ENCODE results near the gene POP7.

POP7 gene

DNA sequence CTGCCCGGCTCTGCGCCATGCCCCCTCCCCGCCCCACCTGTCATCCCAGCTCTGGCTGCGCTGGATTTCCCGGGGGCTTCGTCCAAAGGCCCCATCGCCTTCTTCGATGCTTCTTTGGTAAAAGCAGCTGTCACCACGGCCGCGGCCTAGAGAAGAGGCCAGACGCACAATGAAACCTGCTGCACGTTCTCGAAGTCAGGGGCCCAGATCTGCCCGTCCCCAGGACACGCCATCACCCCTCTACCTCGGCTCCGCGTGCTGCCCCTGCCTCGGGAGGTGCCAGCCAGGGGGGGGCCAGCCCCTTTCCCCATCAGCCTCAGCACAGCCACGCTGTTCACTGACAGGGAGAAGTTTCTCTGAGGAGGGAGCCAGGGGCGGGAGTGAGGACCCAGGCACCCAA is 18.7 kb upstream of the POP7 start:
- TF ChIP-seq, protein P1, sequence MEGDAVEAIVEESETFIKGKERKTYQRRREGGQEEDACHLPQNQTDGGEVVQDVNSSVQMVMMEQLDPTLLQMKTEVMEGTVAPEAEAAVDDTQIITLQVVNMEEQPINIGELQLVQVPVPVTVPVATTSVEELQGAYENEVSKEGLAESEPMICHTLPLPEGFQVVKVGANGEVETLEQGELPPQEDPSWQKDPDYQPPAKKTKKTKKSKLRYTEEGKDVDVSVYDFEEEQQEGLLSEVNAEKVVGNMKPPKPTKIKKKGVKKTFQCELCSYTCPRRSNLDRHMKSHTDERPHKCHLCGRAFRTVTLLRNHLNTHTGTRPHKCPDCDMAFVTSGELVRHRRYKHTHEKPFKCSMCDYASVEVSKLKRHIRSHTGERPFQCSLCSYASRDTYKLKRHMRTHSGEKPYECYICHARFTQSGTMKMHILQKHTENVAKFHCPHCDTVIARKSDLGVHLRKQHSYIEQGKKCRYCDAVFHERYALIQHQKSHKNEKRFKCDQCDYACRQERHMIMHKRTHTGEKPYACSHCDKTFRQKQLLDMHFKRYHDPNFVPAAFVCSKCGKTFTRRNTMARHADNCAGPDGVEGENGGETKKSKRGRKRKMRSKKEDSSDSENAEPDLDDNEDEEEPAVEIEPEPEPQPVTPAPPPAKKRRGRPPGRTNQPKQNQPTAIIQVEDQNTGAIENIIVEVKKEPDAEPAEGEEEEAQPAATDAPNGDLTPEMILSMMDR (IDR thresholded peaks at IDR 0.05; ENCODE audit: extremely low read depth, insufficient read depth, missing control alignments): no peak
- in situ Hi-C loops (cut with MboI; ENCODE audit: low pct_unique_long_range_greater_than_20kb, low sequenced_read_pairs, unreplicated experiment): no loop called here
- DNase-seq (ENCODE audit: low spot score): no peak

DNA sequence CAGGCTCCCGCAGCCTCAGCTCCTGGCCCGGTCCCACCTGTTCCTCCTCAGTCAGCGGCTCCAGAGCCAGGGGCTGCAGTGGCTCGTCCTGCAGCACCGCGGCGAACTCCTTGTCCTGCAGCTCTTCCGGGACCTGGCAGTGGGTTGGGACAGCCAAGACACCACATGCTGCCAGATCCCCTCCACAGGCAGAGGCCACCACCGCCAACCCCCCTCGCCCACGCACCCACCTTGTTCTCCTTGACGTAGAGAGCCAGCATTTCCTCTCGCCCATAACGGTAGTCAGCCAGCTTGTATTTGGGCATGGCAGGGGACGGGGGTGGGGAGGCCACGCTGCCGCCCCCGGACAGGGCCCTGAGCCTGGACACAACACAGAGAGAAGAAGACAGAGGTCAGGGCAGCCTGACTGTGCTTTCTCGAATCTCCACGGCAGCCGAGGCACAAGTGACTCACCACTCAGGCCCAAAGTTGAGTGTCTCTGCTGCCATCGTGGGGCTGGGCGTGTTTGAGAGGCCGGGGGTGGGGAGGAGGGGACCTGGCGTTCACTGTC is 18.1 kb upstream of the POP7 start:
- no peak for DNase-seq (ENCODE audit: low spot score)
- in situ Hi-C loops (cut with MboI; ENCODE audit: low pct_unique_long_range_greater_than_20kb, low sequenced_read_pairs, unreplicated experiment): no loop called here

DNA sequence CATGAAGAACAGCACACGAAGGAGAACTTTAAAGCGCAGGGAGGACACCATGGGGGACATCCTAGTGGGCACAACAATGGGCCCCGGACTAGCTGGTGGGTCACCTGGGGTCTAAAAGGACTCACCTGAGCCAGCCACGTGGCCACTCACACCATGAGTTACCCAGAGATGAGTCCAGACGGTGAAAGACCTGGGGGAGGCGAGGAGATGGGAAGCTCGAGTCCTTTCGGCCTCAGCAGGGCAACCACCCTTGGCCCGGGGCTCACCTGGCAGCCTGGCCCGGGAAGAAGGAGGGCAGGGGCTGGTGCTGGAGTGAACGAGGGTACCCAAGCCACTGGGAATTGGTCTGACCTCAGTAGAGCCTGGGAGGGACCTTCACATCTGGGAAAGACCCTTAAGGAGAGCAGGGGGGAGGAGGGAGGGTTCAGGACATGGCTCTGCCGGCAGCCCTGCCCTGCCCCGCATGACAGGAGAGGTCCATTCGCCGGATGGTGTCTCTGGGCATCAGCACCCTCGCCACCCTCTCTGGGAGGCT is 17.5 kb upstream of the POP7 start:
- TF ChIP-seq, protein P1 (IDR thresholded peaks at IDR 0.05; ENCODE audit: extremely low read depth, insufficient read depth, missing control alignments): no peak
- DNase-seq (ENCODE audit: low spot score): no peak
- in situ Hi-C loops (cut with MboI; ENCODE audit: low pct_unique_long_range_greater_than_20kb, low sequenced_read_pairs, unreplicated experiment): no loop called here

More for the DNA sequence above, 18.1 kb upstream of the POP7 start:
- TF ChIP-seq, protein P1 (IDR thresholded peaks at IDR 0.05; ENCODE audit: extremely low read depth, insufficient read depth, missing control alignments): no peak

GRCh38 chr7:100689230-100690135 is 16.4 kb upstream of the POP7 start:
- DNase-seq (ENCODE audit: low spot score): peak; percentile 42
- TF ChIP-seq, protein P1 (IDR thresholded peaks at IDR 0.05; ENCODE audit: extremely low read depth, insufficient read depth, missing control alignments): no peak
- in situ Hi-C loops (cut with MboI; ENCODE audit: low pct_unique_long_range_greater_than_20kb, low sequenced_read_pairs, unreplicated experiment): no loop called here

GRCh38 chr7:100691676-100692577 is 14.0 kb upstream of the POP7 start:
- peak; percentile 90 for DNase-seq (ENCODE audit: low spot score)
- TF ChIP-seq, protein P1 (IDR thresholded peaks at IDR 0.05; ENCODE audit: extremely low read depth, insufficient read depth, missing control alignments): peak; percentile 92
- in situ Hi-C loops (cut with MboI; ENCODE audit: low pct_unique_long_range_greater_than_20kb, low sequenced_read_pairs, unreplicated experiment): no loop called here

GRCh38 chr7:100692578-100692961 is 13.4 kb upstream of the POP7 start:
- in situ Hi-C loops (cut with MboI; ENCODE audit: low pct_unique_long_range_greater_than_20kb, low sequenced_read_pairs, unreplicated experiment): no loop called here
- TF ChIP-seq, protein P1 (IDR thresholded peaks at IDR 0.05; ENCODE audit: extremely low read depth, insufficient read depth, missing control alignments): no peak
- no peak for DNase-seq (ENCODE audit: low spot score)

Data from GM13977 (cell line).